Measurements from ENCODE around the gene MOG. TPM values are rescaled to one million over a fixed set of nuclear protein-coding genes. Genes with fewer than 3 reads are reported as not detected.
"Not testable (repeated sequence)": the region's sequence is repeated elsewhere in the genome, so short reads cannot be mapped to it uniquely, and the experiment has no call there.

MOG gene
- total RNA-seq, 1 donor from 2014 or later = not detected

DNA sequence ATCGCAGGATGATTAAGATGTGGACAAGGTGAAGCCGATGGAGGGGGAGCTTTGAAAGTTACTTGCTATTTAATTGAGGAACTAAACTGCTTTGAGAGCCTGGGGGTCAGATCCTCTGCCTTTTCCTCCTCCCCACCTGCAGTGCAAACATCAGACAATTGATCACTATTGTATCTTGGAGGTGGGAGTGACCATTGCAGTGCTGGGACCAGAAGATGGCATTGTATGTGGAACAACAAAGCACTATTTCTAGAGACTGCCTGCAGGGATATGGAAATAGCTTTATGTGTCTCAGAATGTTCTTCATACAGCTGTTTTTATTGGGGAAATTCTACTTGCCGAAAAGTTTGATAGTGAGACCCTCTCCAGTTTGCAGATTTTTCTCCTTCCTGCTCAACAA lies 4.2 kb downstream of the MOG start:
- Histone ChIP-seq H3K4me1 (no peaks in the 10 kb centered on the region), H3K9me3 (no peaks in the 10 kb centered on the region), H3K36me3 (no peaks in the 10 kb centered on the region), H3K4me3 (no peak overlapping the region), H3K27ac (no peak overlapping the region), H3K27me3 (no peaks in the 10 kb centered on the region)
- no peak for TF ChIP-seq POLR2AphosphoS5 (IDR thresholded peaks at IDR 0.05; ENCODE audit: insufficient read depth in 1 of 2, low read depth in 1 of 2)
- TF ChIP-seq POLR2A (IDR thresholded peaks at IDR 0.05) = no peak
- TF ChIP-seq, protein P1, sequence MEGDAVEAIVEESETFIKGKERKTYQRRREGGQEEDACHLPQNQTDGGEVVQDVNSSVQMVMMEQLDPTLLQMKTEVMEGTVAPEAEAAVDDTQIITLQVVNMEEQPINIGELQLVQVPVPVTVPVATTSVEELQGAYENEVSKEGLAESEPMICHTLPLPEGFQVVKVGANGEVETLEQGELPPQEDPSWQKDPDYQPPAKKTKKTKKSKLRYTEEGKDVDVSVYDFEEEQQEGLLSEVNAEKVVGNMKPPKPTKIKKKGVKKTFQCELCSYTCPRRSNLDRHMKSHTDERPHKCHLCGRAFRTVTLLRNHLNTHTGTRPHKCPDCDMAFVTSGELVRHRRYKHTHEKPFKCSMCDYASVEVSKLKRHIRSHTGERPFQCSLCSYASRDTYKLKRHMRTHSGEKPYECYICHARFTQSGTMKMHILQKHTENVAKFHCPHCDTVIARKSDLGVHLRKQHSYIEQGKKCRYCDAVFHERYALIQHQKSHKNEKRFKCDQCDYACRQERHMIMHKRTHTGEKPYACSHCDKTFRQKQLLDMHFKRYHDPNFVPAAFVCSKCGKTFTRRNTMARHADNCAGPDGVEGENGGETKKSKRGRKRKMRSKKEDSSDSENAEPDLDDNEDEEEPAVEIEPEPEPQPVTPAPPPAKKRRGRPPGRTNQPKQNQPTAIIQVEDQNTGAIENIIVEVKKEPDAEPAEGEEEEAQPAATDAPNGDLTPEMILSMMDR (IDR thresholded peaks at IDR 0.05) = no peak
- intact Hi-C loops (cut with DNase I) = no loop called here
- DNase-seq (ENCODE audit: extremely low spot score in 2 of 2) = no peak

DNA sequence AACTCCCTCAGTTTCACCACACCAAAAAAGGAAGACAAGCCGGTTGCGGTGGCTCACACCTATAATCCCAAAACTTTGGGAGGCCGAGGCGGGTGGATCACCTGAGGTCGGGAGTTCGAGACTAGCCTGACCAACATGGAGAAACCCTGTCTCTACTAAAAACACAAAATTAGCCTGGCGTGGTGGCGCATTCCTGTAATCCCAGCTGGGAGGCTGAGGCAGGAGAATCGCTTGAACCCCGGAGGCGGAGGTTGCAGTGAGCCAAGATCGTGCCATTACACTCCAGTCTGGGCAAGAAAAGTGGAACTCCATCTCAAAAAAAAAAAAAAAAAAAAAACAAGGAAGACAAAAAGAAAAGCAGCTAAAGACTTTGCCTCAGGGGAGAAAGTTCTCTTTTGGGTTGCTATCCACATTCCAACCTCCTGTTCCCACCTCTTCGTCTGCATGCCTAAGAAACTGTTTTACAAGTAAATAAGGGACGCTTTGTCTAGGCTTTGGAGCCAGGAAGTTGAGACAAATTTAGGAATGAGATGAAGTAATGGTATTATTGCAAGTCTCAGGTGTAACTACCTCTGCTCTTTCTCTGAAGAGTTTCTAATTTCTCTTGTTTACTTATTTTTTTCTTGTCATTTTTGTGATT lies 4.7 kb downstream of the MOG start:
- DNase-seq (ENCODE audit: extremely low spot score in 2 of 2); H3K4me3 ChIP-seq; H3K9me3 ChIP-seq; intact Hi-C loops (cut with DNase I); H3K36me3 ChIP-seq; H3K4me1 ChIP-seq; H3K27ac ChIP-seq; H3K27me3 ChIP-seq: not testable (repeated sequence)

DNA sequence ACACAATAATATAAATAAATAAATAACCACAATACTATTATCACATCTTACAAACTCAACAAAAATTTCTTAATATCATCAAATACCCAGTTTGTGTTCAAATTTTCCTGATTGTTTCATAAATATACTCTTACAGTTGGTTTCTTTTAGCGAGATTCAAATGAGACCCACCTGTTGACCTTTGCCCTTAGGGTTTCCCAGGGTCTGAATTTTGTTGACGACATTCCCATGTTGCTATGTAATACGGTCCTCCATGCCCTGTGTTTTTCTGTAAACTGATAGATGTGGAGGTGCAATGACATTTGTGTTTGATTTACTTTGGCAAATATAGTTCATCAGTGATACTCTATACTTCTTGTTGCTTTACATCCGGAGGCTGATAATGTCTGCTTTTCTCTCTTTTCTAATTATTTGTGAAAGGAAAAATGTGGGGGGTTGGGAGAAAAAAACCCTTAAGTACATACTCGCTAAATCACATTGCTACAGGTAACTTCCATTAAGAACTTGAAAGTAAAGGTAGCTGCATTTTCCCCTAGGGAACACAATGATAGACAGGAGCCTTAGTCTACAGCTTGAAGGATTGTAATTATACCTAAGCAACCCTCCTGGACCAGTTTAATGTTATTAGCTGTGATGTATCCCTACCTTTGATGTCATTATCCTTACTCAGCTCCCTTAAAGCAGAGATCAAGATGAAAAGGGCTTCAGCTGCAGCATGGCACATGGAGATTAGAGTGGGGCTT lies 6.6 kb downstream of the MOG start:
- intact Hi-C loops (cut with DNase I) = no loop called here
- H3K36me3 ChIP-seq = no peaks in the 10 kb centered on the region
- H3K9me3 ChIP-seq = no peaks in the 10 kb centered on the region
- H3K4me3 ChIP-seq = no peak overlapping the region
- no peak for DNase-seq (ENCODE audit: extremely low spot score in 2 of 2)
- H3K27ac ChIP-seq = no peak overlapping the region
- no peak for TF ChIP-seq POLR2A (IDR thresholded peaks at IDR 0.05)
- TF ChIP-seq, protein P1 (IDR thresholded peaks at IDR 0.05) = no peak
- H3K4me1 ChIP-seq = no peaks in the 10 kb centered on the region
- no peaks in the 10 kb centered on the region for H3K27me3 ChIP-seq

DNA sequence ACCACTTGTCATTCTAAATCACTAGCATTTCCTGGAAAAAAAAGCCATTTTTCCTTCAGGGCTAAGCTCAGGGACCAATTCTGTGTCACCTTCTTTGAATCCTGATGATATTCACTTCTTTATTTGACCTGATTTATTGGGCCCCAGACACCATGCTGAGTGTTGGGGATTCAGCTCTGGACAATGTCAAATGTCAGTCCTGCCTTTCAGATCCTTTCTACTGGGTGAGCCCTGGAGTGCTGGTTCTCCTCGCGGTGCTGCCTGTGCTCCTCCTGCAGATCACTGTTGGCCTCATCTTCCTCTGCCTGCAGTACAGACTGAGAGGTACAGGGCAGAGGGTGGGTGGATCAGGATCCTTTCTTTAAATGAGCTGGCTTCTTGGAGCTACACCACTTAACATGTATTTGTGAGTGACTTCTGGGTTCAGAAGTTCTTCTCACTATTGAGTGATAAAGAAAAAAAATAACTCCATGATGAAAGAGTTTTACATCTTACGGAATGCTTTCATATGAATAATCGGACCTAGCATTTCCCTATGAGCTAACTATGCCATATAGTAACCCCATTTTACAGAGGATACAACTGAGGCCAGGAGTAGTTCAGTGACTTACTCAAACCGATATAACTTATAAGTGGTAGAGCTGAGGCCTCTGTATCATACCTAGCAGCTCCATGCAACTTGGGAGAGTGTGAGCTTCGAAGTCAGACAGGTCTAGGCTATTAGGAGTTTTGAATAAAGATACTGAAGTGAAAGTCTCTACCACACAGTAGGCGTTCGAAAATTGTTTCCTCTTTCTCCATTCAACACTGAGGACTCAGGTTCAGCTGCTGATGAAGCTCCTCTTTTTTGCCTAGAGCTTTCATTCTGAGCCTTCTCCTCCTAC lies 9.3 kb downstream of the MOG start:
- TF ChIP-seq POLR2AphosphoS5 (IDR thresholded peaks at IDR 0.05; ENCODE audit: insufficient read depth in 1 of 2, low read depth in 1 of 2) (no peak), POLR2A (IDR thresholded peaks at IDR 0.05) (no peak)
- TF ChIP-seq, protein P1 (IDR thresholded peaks at IDR 0.05) = no peak
- no peaks in the 10 kb centered on the region for H3K4me1 ChIP-seq
- no peaks in the 10 kb centered on the region for H3K9me3 ChIP-seq
- no peak overlapping the region for H3K27ac ChIP-seq
- H3K4me3 ChIP-seq = no peak overlapping the region
- no peak for DNase-seq (ENCODE audit: extremely low spot score in 2 of 2)
- intact Hi-C loops (cut with DNase I) = no loop called here
- no peaks in the 10 kb centered on the region for H3K36me3 ChIP-seq
- no peaks in the 10 kb centered on the region for H3K27me3 ChIP-seq

DNA sequence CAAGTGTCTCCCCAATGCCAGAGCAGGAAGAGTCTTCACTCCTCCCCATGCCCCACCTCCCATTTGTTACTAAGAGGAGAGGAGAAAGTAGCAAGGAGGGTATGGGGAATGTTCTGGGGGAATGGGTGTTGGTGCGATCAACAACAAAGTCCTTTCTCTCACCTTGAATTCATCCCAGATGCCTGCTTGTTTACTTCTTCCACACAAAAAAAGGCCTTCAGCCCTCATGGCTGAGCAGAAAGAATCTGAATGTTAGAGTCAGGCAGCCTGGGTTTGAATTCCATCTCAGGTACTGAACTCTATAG lies 9.9 kb downstream of the MOG start:
- Histone ChIP-seq H3K27ac (no peak overlapping the region), H3K27me3 (no peaks in the 10 kb centered on the region), H3K9me3 (no peaks in the 10 kb centered on the region), H3K36me3 (no peaks in the 10 kb centered on the region), H3K4me3 (no peak overlapping the region), H3K4me1 (no peaks in the 10 kb centered on the region)
- TF ChIP-seq, protein P1 (IDR thresholded peaks at IDR 0.05) = no peak
- TF ChIP-seq POLR2A (IDR thresholded peaks at IDR 0.05) (no peak), POLR2AphosphoS5 (IDR thresholded peaks at IDR 0.05; ENCODE audit: insufficient read depth in 1 of 2, low read depth in 1 of 2) (no peak)
- no peak for DNase-seq (ENCODE audit: extremely low spot score in 2 of 2)
- intact Hi-C loops (cut with DNase I) = no loop called here

Measured in vagina (tissue), 2 donors.